ENCODE results near the gene GBF1. TPM values are rescaled to one million over a fixed set of nuclear protein-coding genes. Genes with fewer than 3 reads are reported as not detected.
"Not testable (repeated sequence)": the region's sequence is repeated elsewhere in the genome, so short reads cannot be mapped to it uniquely, and the experiment has no call there.

GBF1 gene
- total RNA-seq, 2 donors from 2014 or later: 23.1 to 24.1 TPM

DNA sequence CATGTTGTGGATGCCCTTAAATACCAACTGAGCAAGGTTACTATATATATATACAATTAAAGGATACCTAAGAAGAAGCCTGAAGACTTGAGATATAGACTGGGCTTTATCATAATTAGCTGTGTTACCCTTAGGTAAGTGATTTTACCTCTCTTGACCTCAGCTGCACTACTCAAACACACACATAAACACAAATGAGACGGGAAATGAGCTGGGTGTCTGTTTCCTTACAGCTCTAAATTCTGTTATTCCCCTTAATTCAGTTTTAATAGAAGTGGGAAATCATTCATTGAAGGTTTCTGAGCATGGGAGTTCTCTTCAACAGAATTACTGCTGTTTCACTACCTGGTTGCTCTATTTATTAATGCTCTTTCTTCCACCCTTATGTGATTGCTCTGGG, 60.7 kb downstream of the GBF1 start:
- no peak overlapping the region for H3K4me3 ChIP-seq
- H3K9me3 ChIP-seq: no peaks in the 10 kb centered on the region
- 75 to 94% methylated on average over 1 of the region's 1 CpG for WGBS, 2 donors
- peaks cover 18% of the 10 kb centered on the region for H3K4me1 ChIP-seq
- H3K27ac ChIP-seq: no peak overlapping the region
- intact Hi-C loops (cut with DNase I): no loop called here
- TF ChIP-seq, protein P1, sequence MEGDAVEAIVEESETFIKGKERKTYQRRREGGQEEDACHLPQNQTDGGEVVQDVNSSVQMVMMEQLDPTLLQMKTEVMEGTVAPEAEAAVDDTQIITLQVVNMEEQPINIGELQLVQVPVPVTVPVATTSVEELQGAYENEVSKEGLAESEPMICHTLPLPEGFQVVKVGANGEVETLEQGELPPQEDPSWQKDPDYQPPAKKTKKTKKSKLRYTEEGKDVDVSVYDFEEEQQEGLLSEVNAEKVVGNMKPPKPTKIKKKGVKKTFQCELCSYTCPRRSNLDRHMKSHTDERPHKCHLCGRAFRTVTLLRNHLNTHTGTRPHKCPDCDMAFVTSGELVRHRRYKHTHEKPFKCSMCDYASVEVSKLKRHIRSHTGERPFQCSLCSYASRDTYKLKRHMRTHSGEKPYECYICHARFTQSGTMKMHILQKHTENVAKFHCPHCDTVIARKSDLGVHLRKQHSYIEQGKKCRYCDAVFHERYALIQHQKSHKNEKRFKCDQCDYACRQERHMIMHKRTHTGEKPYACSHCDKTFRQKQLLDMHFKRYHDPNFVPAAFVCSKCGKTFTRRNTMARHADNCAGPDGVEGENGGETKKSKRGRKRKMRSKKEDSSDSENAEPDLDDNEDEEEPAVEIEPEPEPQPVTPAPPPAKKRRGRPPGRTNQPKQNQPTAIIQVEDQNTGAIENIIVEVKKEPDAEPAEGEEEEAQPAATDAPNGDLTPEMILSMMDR (IDR thresholded peaks at IDR 0.05): no peak
- TF ChIP-seq POLR2A (IDR thresholded peaks at IDR 0.05): no peak
- H3K36me3 ChIP-seq (replicated peaks in 1 of 2; ENCODE audit: insufficient read depth in 1 of 2, low read depth in 2 of 2): no peaks in the 10 kb centered on the region
- no peak for ATAC-seq
- H3K27me3 ChIP-seq: no peaks in the 10 kb centered on the region
- no peak for DNase-seq

DNA sequence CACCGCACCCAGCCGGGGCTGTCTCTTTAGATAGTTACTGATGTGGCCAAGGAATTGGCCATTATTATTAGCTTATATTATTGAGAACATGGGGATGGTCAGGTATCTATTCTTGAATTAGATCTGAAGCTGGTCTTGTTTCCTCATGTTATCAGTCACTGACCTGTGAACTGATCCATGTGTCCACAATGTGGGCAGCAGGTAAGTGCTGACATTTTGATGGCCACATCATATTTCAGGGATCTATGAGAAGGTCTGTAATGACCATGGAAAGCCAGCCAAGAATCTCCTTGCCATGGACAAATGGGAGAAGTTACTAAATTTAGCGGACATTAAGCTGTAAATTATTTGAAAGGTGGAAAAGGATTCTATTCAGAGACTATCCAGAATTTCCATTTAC, 61.4 kb downstream of the GBF1 start:
- intact Hi-C loops (cut with DNase I): no loop called here
- H3K36me3 ChIP-seq (replicated peaks in 1 of 2; ENCODE audit: insufficient read depth in 1 of 2, low read depth in 2 of 2): no peaks in the 10 kb centered on the region
- H3K27me3 ChIP-seq: no peaks in the 10 kb centered on the region
- H3K4me3 ChIP-seq: no peak overlapping the region
- WGBS, 2 donors: 97 to 99% methylated on average over 3 of the region's 3 CpGs
- no peak overlapping the region for H3K27ac ChIP-seq
- ATAC-seq: no peak
- H3K4me1 ChIP-seq: peaks cover 25% of the 10 kb centered on the region
- no peak for TF ChIP-seq POLR2A (IDR thresholded peaks at IDR 0.05)
- TF ChIP-seq, protein P1 (IDR thresholded peaks at IDR 0.05): no peak
- DNase-seq: no peak
- H3K9me3 ChIP-seq: no peaks in the 10 kb centered on the region

- 98 to 99% methylated on average over 4 of the region's 5 CpGs for WGBS, 2 donors
- H3K27me3 ChIP-seq: not testable (repeated sequence)
Observed at GRCh38 chr10:102308318-102308717, 63.0 kb downstream of the GBF1 start.

DNA sequence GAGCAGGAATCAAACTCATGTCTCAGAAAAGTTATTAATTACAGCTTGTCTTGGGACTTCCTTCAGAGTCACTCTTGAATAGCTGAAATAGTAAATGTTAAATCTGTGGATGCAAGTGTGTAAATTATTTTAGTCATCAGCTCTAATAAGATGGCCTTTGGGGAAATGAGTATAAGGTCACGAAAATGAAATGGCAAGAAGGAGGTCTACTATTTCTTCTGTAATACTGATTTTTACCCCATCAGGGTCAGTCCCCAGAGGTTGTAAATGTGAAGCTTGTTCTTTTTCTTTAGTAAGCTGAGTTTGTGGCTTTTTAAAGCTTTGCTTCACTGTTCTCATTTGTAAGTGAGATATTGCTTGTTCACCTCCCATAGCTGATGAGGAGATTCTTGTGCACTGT, 63.9 kb downstream of the GBF1 start:
- 90 to 97% methylated on average over 1 of the region's 1 CpG for WGBS, 2 donors
- Histone ChIP-seq H3K27ac (peak overlapping the region in 3 of 4 donors; percentile 62 to 79 (median 78)), H3K36me3 (replicated peaks in 1 of 2; ENCODE audit: insufficient read depth in 1 of 2, low read depth in 2 of 2) (no peaks in the 10 kb centered on the region), H3K4me1 (peaks cover 45% of the 10 kb centered on the region), H3K27me3 (no peaks in the 10 kb centered on the region), H3K4me3 (no peak overlapping the region), H3K9me3 (no peaks in the 10 kb centered on the region)
- intact Hi-C loops (cut with DNase I): no loop called here
- no peak for ATAC-seq
- TF ChIP-seq, protein P1 (IDR thresholded peaks at IDR 0.05): no peak
- no peak for TF ChIP-seq POLR2A (IDR thresholded peaks at IDR 0.05)
- no peak for DNase-seq

More at GRCh38 chr10:102308318-102308717, 63.0 kb downstream of the GBF1 start:
- peaks cover 41% of the 10 kb centered on the region for H3K4me1 ChIP-seq
- H3K36me3 ChIP-seq (replicated peaks in 1 of 2; ENCODE audit: insufficient read depth in 1 of 2, low read depth in 2 of 2); ATAC-seq; H3K9me3 ChIP-seq; DNase-seq; H3K4me3 ChIP-seq; intact Hi-C loops (cut with DNase I); H3K27ac ChIP-seq: not testable (repeated sequence)

DNA sequence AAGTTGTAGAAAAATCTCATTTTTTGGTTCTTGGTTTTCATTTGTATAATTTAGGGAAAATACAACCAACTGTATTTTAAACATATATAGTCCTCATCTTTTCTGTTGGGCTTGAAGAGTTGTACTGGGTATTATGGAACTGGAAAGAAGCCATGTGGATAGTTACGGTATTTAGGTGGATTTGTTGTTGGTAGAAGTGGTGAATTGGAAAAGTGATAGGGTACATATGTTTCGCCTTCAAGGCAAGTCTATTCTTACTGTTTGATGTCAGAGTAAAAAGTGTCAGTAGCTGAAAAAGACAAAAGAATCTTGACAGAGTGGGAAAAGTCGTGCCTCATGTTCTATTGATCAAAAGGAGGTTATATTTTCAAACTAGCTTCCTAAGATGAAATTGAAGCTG, 64.6 kb downstream of the GBF1 start:
- Histone ChIP-seq H3K36me3 (replicated peaks in 1 of 2; ENCODE audit: insufficient read depth in 1 of 2, low read depth in 2 of 2) (no peaks in the 10 kb centered on the region), H3K4me3 (no peak overlapping the region), H3K9me3 (no peaks in the 10 kb centered on the region), H3K27ac (peak overlapping the region in 3 of 4 donors; percentile 62 to 79 (median 78)), H3K27me3 (no peaks in the 10 kb centered on the region), H3K4me1 (peaks cover 45% of the 10 kb centered on the region)
- DNase-seq (no peak), ATAC-seq (no peak)
- WGBS, 2 donors: 53 to 63% methylated on average over 3 of the region's 3 CpGs
- no peak for TF ChIP-seq POLR2A (IDR thresholded peaks at IDR 0.05)
- TF ChIP-seq, protein P1 (IDR thresholded peaks at IDR 0.05): no peak
- intact Hi-C loops (cut with DNase I): no loop called here

Data from body of pancreas (tissue), 4 donors.